ENCODE results near the gene RERE.

DNA sequence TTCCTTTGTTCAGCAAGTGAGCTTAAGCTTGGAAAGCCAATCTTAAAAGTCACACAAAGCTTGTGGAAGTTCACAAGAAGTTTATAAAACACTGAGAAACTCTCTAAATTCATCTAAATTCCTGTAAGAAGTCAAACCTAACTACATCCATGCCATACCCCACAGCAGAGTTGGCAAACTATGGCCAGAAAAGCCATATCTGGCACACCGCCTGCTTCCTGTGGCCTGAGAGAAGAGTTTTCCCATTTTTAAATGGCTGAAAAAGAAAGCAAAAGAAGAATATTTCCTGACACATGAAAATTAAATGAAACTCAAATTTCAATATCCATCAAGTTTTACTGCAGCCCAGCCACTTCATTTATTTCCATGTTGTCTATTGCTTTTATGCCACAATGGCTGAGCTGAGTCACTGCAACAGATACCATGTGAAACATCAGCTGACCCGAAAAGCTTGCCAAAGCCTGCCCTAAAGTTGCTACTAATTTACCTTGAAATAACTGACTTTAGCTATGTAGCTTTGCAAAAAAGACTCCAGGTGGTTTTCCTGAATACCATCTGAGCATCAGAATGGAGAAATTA, 262.4 kb downstream of the RERE start:
- TF ChIP-seq ZNF219 (CRISPR knock-in tag; IDR thresholded peaks at IDR 0.05; ENCODE audit: borderline replicate concordance) (no peak), ZNF121 (CRISPR knock-in tag; IDR thresholded peaks at IDR 0.05) (no peak), RORB (CRISPR knock-in tag; IDR thresholded peaks at IDR 0.05) (no peak), TEAD4 (CRISPR knock-in tag; IDR thresholded peaks at IDR 0.05) (no peak)
- TF ChIP-seq, protein P1, sequence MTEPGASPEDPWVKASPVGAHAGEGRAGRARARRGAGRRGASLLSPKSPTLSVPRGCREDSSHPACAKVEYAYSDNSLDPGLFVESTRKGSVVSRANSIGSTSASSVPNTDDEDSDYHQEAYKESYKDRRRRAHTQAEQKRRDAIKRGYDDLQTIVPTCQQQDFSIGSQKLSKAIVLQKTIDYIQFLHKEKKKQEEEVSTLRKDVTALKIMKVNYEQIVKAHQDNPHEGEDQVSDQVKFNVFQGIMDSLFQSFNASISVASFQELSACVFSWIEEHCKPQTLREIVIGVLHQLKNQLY (CRISPR knock-in tag; IDR thresholded peaks at IDR 0.05), result no peak

Data from WTC11 (cell line).